Activated CD8-positive, alpha-beta memory T cell treated with anti-CD3 and anti-CD28 coated beads for 4 hours (primary cell): ENCODE measurements around the gene MINDY4.

Experiments used
- DNase-seq, 2 donors: peaks; one replicate each; pipeline ENCODE4 v3.0.0-alpha.2; 2020; ENCODE audit warnings: low read depth in 2 of 2

MINDY4 gene

DNA sequence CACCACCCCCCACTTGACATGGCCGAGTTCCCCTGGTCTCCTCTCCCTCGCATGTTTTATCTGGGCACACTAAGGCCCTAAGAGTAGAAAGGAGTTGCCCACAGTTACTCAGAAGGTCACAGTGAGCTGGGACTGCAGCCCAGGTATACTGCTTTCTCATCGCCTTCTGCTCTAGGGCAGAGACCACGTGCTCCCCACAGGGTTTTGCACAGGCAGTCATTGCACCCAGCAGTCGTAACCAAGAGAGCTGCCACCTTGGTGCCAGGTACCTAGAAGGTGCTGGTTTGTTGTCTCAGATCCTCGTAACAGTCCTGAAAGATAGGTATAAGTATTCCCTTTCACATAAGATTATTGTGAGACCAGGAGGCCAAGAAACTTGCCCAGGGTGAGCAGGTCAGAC lies 1.8 kb downstream of the MINDY4 start:
- DNase-seq = no peak

GRCh38 chr7:30775992-30776391 lies 4.8 kb downstream of the MINDY4 start:
- DNase-seq = no peak

- DNase-seq = no peak
These were observed 5.8 kb downstream of the MINDY4 start for GRCh38 chr7:30776971-30777370.

GRCh38 chr7:30778255-30779025 lies 7.2 kb downstream of the MINDY4 start:
- DNase-seq = no peak

DNA sequence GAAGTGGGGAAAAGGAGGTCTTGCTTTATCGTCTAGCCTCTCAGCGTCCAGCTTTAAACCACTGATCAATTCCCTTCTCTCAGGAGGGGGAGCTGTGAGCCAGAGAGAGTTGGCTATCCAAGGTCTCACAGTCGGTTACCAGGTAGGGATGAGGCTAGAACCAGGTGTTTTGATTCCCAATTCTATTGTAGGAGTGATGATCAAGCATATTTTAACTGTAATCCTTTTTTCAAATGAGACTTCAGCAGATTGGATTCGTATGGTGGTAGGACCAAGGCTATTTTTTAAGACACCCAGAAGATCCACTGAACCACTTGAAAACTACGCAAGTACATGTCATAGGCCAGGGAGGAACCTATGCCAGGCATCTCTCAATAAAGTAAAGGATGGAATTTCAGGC lies 8.4 kb downstream of the MINDY4 start:
- no peak for DNase-seq

GRCh38 chr7:30780941-30781340 lies 9.7 kb downstream of the MINDY4 start:
- no peak for DNase-seq

DNA sequence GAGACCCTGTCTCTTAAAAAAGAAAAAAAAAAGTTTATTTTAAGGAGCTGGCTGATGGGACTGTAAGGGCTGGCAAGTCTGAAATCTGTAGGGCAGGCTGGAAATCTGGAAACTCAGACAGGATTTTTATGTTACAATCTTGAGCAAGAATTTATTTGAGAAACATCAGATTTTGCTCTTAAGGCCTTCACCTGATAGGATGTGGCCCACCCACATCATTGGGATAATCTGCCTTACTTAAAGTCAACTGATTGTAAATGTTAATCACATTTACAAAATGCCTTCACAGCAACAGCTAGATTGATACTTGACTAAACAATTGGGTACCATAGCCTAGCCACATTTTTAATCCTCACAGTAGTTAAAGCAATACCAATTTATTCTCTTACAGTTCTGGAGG lies 11.5 kb downstream of the MINDY4 start:
- no peak for DNase-seq

- DNase-seq = no peak
These were observed 14.6 kb downstream of the MINDY4 start for GRCh38 chr7:30785786-30786185.

DNA sequence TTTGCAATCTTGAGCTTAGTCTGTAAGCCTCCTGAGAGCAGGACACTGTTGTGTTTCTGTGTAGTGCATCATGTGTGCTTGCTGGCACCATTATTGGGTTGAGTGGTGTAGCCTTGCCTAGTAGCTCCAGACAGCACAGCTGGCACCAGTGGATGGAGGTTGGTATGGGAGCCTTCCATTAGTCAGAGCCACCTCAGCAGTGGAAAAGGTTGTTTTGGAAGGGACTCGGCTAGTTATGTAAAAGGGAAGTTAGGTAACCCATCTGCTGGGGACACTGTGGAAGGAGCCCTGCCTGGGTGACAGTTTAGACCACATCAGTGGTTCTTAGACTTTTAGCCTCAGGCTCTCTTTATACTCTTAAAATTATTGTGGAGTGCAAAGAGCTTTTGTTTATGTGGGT lies 16.3 kb downstream of the MINDY4 start:
- DNase-seq = no peak

- no peak for DNase-seq
These were observed 17.6 kb downstream of the MINDY4 start for GRCh38 chr7:30788640-30789333.

DNA sequence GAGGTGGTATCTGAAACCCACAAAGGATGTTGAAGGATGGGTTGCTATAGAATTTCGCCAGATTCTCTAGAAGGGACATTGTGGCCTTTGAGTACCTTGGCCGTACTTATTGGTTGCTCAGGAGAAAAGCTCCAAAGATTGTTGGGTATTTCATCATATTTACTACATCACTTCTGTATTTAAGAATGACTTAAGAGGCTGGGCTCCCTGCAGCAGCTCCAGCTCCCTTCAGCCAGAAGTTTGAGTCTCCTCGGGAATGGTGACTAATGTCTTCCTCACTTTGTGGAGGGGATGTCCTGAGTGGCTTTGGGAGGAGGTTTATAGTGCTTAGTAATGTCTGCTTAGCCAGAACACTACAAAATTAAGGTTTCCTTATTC lies 18.1 kb downstream of the MINDY4 start:
- DNase-seq = no peak

- no peak for DNase-seq
These were observed 19.1 kb downstream of the MINDY4 start for GRCh38 chr7:30790356-30790755.

DNA sequence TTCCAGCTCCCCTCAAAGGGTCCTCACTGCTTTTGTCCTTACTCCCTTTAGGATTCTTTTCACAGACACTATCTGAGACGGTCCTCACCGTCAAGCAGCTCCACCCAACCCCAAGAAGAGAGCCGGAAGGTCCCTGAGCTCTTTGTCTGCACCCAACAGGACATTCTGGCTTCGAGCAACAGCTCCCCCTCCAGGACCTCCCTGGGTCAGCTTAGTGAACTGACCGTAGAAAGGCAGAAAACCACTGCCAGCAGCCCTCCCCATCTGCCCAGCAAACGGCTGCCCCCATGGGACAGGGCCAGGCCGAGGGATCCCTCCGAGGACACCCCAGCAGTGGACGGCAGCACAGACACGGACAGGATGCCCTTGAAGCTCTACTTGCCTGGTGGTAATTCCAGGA lies 19.9 kb downstream of the MINDY4 start:
- DNase-seq = no peak

DNA sequence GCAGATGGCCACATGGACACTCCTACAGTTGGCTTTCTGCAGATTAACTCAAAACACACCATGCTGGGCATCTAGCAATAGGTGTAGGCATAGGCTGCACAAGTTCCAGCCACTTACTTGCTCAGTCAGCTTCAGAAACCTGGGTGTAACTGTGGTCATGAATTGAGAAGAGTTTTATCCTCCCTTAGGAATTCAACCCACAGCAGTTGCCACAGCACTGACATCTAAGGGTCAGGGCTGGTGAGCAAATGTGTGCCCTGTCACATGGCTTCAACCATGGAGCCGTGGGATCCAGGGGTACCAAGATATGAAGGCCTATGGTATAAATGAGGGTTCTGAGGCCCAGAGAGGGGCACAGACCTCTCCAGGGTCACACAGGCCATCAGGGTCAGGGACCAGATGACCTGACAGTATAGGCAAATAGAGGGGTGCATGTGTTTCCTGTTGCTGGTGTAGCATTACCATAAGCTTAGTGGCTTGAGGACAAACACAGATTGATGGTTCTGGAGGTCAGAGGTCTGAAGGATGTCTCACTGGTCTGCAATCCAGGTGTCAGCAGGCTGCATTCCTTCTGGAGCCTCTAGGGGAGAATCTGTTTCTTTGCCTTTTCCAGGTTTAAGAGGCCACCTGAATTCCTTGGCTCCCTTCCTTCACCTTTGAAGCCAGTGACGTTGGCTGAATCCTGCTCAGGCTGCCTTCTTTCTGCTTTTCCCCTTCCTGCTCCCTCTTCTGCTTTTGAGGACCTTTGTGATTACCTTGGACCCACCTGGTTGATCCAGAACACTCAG lies 24.1 kb downstream of the MINDY4 start:
- DNase-seq = no peak

- no peak for DNase-seq
These were observed 25.1 kb downstream of the MINDY4 start for GRCh38 chr7:30796105-30796869.

GRCh38 chr7:30797176-30798040 lies 26.2 kb downstream of the MINDY4 start:
- no peak for DNase-seq

DNA sequence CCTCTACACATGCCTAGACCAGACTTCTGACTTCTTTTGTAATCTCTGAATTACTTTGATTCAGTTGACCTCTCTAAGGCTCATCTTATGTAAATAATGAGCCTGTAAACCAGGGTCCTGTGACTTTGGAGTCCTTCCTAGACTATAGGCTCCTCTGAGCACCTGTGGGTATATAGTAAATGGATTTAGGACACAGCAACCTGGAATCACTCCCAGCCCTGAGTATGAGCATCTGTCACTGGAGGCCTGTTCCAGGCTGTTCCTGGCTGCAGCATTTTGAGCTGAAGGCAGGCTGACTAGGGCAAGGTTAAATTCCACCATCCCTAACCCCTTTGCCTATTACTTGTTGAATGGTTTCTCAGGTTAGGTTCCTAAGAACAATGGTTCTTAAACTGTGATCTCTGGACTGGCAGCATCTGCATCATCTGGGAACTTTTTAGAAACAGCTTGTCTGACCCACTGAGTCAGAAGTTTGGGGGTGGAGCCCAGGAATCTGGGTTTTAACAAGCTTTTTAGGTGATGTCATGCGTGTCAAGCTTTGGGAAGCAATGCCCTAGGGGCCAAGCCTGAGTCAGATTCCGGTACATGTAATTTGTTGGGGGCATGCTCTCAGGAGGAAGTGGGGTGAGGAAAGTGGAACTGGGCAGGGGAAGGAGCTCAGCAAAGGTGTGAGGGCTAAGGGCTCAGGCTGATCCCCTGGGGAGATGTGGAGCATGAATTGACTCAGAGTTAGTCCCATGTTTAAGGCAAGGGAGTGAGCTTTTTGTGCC lies 28.2 kb downstream of the MINDY4 start:
- no peak for DNase-seq

DNA sequence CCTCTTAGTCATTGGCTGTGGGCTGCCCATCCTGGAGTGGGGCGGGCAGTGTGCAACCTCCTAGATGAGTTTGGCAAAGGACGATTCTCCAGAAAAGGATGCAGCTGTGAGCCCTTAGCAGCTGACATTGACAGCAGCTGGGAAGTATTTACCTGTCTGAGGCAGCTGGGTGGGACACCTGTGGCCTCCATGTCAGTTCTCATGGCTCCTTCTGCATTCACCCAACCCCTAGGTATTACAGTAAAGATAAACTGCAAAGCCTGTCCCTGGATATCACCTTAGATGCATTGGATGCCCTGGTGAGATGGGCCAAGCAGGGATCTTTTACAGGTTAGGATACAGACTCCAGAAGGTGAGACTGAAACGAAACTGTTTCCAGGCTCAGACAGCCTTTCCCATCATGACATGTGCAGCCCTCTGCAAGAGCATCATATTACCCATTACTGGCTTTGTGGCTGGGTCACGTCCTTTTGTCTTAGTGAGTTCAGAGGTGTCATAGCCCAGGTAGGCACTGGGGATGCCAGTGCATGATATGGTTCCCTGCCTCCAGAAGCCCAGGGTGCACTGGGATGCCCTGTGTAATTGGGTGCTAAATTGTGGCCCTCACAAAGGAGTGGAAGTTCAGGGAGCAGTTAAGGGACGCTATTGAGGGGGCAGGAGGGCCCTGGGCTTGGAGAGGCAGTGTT lies 28.9 kb downstream of the MINDY4 start:
- DNase-seq = no peak

DNA sequence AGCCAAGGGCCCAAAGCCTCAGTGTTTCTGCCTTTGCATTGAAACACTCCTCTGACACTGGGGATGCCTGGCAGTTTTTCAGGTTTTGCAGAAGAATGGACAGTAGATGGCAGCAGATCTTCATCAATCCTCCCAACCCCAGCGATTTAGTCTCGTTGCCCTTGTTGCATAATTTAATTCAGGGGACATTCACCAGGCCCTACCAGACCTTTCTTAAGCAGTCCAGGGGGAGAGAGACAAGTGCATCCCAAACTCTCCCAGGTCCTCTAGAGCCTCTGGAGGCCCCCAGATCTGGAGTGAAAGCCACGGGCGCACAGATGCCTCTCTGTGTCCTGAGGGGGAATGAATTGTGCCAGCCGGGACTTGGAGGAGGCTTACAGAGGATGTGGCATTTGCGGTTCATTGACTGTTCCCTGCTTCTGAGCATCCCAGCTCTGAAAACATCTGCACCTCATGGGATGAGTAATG lies 29.6 kb downstream of the MINDY4 start:
- DNase-seq = no peak

DNA sequence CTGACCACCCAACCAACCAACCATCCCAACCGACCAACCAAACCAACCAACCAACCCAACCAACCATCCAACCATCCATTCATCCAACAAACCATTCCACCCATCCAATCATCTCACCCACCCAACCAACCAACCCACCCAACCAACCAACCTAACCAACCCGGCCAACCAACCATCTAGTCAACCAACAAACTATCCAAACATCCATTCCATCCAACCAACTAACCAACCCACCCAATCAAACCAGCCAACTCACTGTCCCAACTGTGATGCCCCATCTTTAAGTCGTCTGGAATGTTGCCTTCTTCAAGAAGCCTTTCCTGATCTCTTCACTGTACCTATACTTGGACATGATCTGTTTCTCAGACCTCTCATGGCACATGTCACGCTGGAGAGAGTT lies 31.6 kb downstream of the MINDY4 start:
- no peak for DNase-seq
